Esophagus squamous epithelium (tissue), 4 donors: Measurements from ENCODE around the gene PON1.

Source experiments
- CTCF ChIP-seq, 6 experiments: fragments of 450-650 bp in 4 of 6; fragments of 200-600 bp in 2 of 6; sonication (generic) in 2 of 6; IDR thresholded peaks; one replicate each; pipeline ENCODE4 v1.5.1; 2016 to 2019; ENCODE audit warnings: antibody characterized with exemption in 6 of 6, mild to moderate bottlenecking in 4 of 6, moderate library complexity in 4 of 6
- POLR2A ChIP-seq, 4 donors: fragments of 450-650 bp; IDR thresholded peaks; one replicate each; pipeline ENCODE4 v1.6.1; 2017; ENCODE audit warnings: antibody characterized with exemption in 4 of 4, mild to moderate bottlenecking in 4 of 4, moderate library complexity in 3 of 4

DNA sequence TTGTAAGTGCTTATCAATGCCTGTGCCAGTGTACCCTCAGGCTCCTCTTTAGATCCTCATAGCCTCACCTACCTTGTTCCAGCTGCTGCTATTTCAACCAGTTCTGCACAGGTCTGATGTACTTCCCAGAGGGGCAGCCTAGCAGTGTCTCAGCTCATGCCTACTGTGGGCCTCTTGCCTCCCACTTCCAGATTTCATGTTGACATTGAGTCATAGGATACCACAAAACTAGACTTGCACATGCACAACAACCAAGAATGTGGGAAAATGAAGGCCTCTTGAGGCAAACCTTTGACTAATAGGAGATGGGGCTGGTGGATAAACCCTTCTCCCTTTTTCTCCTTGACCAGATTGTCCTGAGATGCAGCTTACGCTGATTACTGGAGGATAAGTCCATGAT lies 40.8 kb upstream of the PON1 start:
- TF ChIP-seq CTCF (IDR thresholded peaks at IDR 0.05) (no peak), POLR2A (IDR thresholded peaks at IDR 0.05) (no peak)
